BLaER1 treated with 17β-estradiol and CSF1 and Interleukin-3, amounts not matched to agents 10 nM and 100 nM (cell line): ENCODE data around the gene RIOK1.

Experiments
- H3K27ac ChIP-seq, 11 experiments: shearing (Covaris generic); formaldehyde crosslinking; 2 replicates each; pipeline ENCODE4 v1.8.1; 2022
- H3K27me3 ChIP-seq, 11 experiments: shearing (Covaris generic); formaldehyde crosslinking; 2 replicates each; pipeline ENCODE4 v1.8.1; 2022
- H3K36me3 ChIP-seq, 11 experiments: shearing (Covaris generic); formaldehyde crosslinking; 2 replicates each; pipeline ENCODE4 v1.8.1; 2022
- H3K4me1 ChIP-seq, 10 experiments: shearing (Covaris generic); formaldehyde crosslinking; 2 replicates each; pipeline ENCODE4 v1.8.1; 2022
- H3K4me2 ChIP-seq, 11 experiments: shearing (Covaris generic); formaldehyde crosslinking; 2 replicates each; pipeline ENCODE4 v1.8.1; 2022
- H3K4me3 ChIP-seq, 10 experiments: shearing (Covaris generic); formaldehyde crosslinking; 2 replicates each; pipeline ENCODE4 v1.8.1; 2022
- H3K9ac ChIP-seq, 11 experiments: shearing (Covaris generic); formaldehyde crosslinking; 2 replicates each; pipeline ENCODE4 v1.8.1; 2022
- H3K9me3 ChIP-seq, 11 experiments: shearing (Covaris generic); formaldehyde crosslinking; replicated peaks in 1 of 11; 2 replicates each; pipeline ENCODE4 v1.8.1; 2022
- H4K20me1 ChIP-seq, 11 experiments: shearing (Covaris generic); formaldehyde crosslinking; 2 replicates each; pipeline ENCODE4 v1.8.1; 2022
- Cebpa-rat ChIP-seq, 11 experiments: shearing (Covaris generic); IDR thresholded peaks; 2 replicates each; pipeline ENCODE4 v1.8.1; 2022

The RIOK1 gene

DNA sequence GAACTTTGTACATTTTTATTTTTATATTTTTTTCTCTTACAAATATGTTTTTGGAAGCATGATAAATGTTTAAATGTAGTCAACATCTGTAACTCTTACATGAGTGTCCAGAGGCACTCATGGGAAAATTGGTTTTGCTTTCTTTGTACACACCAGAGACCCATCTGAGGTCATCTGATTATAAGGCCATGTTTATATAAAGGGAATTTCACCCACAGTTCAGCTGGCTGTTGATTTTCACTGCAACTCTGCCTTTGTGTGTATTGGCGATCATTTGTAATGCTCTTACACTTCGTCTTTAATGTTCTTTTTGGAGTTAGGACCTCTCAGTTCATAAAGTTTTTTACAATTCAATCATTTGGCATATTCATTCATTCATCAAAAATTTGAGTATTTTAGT, 28.1 kb downstream of the RIOK1 start:
- TF ChIP-seq Cebpa-rat (IDR thresholded peaks at IDR 0.05): no peak
- Histone ChIP-seq H3K4me3 (no peak overlapping the region), H3K27ac (no peak overlapping the region), H3K4me1 (peaks cover 0 to 5% (median 0%) of the 10 kb centered on the region in 10 experiments; a peak in 1 of 20 replicates), H4K20me1 (peaks cover 0 to 6% (median 0%) of the 10 kb centered on the region in 11 experiments; a peak in 1 of 22 replicates), H3K9ac (no peak overlapping the region), H3K9me3 (no peaks in the 10 kb centered on the region), H3K4me2 (no peak overlapping the region), H3K36me3 (peaks cover 59 to 89% (median 79%) of the 10 kb centered on the region in 11 experiments), H3K27me3 (no peaks in the 10 kb centered on the region)

GRCh38 chr6:7418238-7418905, 28.8 kb downstream of the RIOK1 start:
- no peak overlapping the region for H3K4me3 ChIP-seq
- H3K36me3 ChIP-seq: peaks cover 54 to 82% (median 72%) of the 10 kb centered on the region in 11 experiments
- H4K20me1 ChIP-seq: peaks cover 0 to 6% (median 0%) of the 10 kb centered on the region in 11 experiments; a peak in 1 of 22 replicates
- H3K9ac ChIP-seq: no peak overlapping the region
- H3K4me2 ChIP-seq: no peak overlapping the region
- no peak overlapping the region for H3K27ac ChIP-seq
- no peaks in the 10 kb centered on the region for H3K27me3 ChIP-seq
- peaks cover 0 to 5% (median 0%) of the 10 kb centered on the region in 10 experiments; a peak in 2 of 20 replicates for H3K4me1 ChIP-seq
- TF ChIP-seq Cebpa-rat (IDR thresholded peaks at IDR 0.05): no peak
- no peaks in the 10 kb centered on the region for H3K9me3 ChIP-seq

GRCh38 chr6:7419065-7419464, 29.5 kb downstream of the RIOK1 start:
- H3K4me2 ChIP-seq: no peak overlapping the region
- H3K4me1 ChIP-seq: peaks cover 0 to 12% (median 3%) of the 10 kb centered on the region in 10 experiments; a peak in 11 of 20 replicates
- no peak overlapping the region for H3K27ac ChIP-seq
- peaks cover 0 to 6% (median 0%) of the 10 kb centered on the region in 11 experiments; a peak in 1 of 22 replicates for H4K20me1 ChIP-seq
- peaks cover 49 to 75% (median 65%) of the 10 kb centered on the region in 11 experiments for H3K36me3 ChIP-seq
- H3K9ac ChIP-seq: no peak overlapping the region
- TF ChIP-seq Cebpa-rat (IDR thresholded peaks at IDR 0.05): no peak
- H3K9me3 ChIP-seq: no peaks in the 10 kb centered on the region
- no peak overlapping the region for H3K4me3 ChIP-seq
- H3K27me3 ChIP-seq: no peaks in the 10 kb centered on the region

GRCh38 chr6:7421066-7421465, 31.5 kb downstream of the RIOK1 start:
- Histone ChIP-seq H4K20me1 (peaks cover 0 to 6% (median 0%) of the 10 kb centered on the region in 11 experiments; a peak in 1 of 22 replicates), H3K9me3 (peaks cover 6 to 11% (median 8%) of the 10 kb centered on the region in 11 experiments; a peak in 16 of 22 replicates), H3K4me1 (peaks cover 0 to 13% (median 6%) of the 10 kb centered on the region in 10 experiments; a peak in 11 of 20 replicates), H3K4me2 (no peak overlapping the region), H3K4me3 (no peak overlapping the region), H3K36me3 (peaks cover 29 to 55% (median 45%) of the 10 kb centered on the region in 11 experiments), H3K27ac (no peak overlapping the region), H3K27me3 (no peaks in the 10 kb centered on the region), H3K9ac (no peak overlapping the region)
- TF ChIP-seq Cebpa-rat (IDR thresholded peaks at IDR 0.05): no peak

GRCh38 chr6:7424058-7424457, 34.5 kb downstream of the RIOK1 start:
- TF ChIP-seq Cebpa-rat (IDR thresholded peaks at IDR 0.05): peak in 2 of 11 experiments; percentile 19 to 48; a peak in 1 of 22 replicates
- Histone ChIP-seq H3K4me3 (no peak overlapping the region), H4K20me1 (peaks cover 0 to 6% (median 0%) of the 10 kb centered on the region in 11 experiments; a peak in 1 of 22 replicates), H3K9me3 (peaks cover 6 to 16% (median 8%) of the 10 kb centered on the region in 11 experiments; a peak in 16 of 22 replicates), H3K36me3 (peaks cover 3 to 25% (median 16%) of the 10 kb centered on the region in 11 experiments; a peak in 16 of 22 replicates), H3K27ac (no peak overlapping the region), H3K27me3 (no peaks in the 10 kb centered on the region), H3K4me1 (peaks cover 0 to 13% (median 6%) of the 10 kb centered on the region in 10 experiments; a peak in 11 of 20 replicates), H3K9ac (no peak overlapping the region), H3K4me2 (peak overlapping the region in 8 of 11 experiments; percentile 12 to 69 (median 42); a peak in 13 of 22 replicates)

DNA sequence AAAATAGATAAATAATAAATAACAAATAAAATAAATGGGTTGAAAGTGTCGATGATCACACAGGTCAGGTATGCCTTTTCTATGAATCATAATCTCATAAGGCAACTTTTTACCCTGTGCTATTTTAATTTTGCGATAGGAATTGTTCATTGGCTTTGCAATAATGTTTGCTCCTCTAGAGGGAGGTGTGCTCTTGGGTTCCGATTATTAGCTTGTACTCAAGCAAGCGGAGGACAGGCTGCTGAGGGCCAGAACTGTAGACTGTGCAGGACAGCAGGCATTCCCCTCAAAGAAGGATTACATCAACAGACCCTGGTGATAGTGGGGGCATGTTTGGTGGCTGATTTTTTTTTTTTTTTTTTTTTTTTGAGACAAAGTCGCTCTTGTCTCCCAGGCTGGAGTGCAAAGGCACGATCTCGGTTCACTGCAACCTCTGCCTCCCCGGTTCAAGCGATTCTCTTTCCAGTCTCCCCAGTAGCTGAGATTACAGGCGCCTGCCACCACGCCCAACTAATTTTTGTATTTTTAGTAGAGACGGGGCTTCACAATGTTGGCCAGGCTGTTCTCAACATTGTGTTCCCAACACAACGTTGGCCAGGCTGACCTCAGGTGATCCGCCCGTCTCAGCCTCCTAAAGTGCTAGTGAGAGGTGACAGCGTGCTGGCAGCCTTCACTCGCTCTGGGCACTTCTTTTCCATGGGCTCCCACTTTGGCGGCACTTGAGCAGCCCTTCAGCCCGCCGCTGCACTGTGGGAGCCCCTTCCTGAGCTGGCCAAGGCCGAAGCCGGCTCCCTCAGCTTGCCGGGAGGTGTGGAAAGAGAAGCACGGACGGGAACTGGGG, 35.6 kb downstream of the RIOK1 start:
- Histone ChIP-seq H3K4me3 (no peak overlapping the region), H3K9ac (no peak overlapping the region), H3K36me3 (peaks cover 0 to 14% (median 6%) of the 10 kb centered on the region in 11 experiments; a peak in 11 of 22 replicates), H3K9me3 (peaks cover 6 to 16% (median 8%) of the 10 kb centered on the region in 11 experiments; a peak in 16 of 22 replicates), H3K4me1 (peaks cover 0 to 13% (median 6%) of the 10 kb centered on the region in 10 experiments; a peak in 11 of 20 replicates), H3K27me3 (no peaks in the 10 kb centered on the region), H3K4me2 (no peak overlapping the region), H4K20me1 (peaks cover 0 to under 1% (median 0%) of the 10 kb centered on the region in 11 experiments; a peak in 1 of 22 replicates), H3K27ac (no peak overlapping the region)
- TF ChIP-seq Cebpa-rat (IDR thresholded peaks at IDR 0.05): no peak

DNA sequence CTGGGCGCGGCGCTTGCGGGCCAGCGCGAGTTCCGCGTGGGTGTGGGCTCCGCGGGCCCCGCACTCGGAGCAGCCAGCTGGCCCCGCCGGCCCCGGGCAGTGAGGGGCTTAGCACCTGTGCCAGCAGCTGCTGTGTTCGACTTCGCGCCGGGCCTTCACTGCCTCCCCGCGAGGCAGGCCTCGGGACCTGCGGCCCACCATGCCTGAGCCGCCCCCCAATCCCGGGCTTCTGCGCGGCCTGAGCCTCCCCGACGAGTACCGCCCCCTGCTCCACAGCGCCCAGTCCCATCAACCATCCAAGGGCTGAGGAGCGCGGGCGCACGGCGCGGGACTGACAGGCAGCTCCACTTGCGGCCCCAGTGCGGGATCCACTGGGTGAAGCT, 36.2 kb downstream of the RIOK1 start:
- TF ChIP-seq Cebpa-rat (IDR thresholded peaks at IDR 0.05): no peak
- Histone ChIP-seq H3K4me2 (no peak overlapping the region), H3K36me3 (peaks cover 0 to 8% (median under 1%) of the 10 kb centered on the region in 11 experiments; a peak in 6 of 22 replicates), H3K4me3 (no peak overlapping the region), H3K9me3 (peaks cover 6 to 16% (median 8%) of the 10 kb centered on the region in 11 experiments; a peak in 16 of 22 replicates), H3K9ac (no peak overlapping the region), H3K27ac (no peak overlapping the region), H4K20me1 (no peaks in the 10 kb centered on the region), H3K4me1 (peaks cover 0 to 13% (median 6%) of the 10 kb centered on the region in 10 experiments; a peak in 13 of 20 replicates), H3K27me3 (no peaks in the 10 kb centered on the region)

- Histone ChIP-seq H3K36me3 (no peaks in the 10 kb centered on the region), H3K4me2 (no peak overlapping the region)
- TF ChIP-seq Cebpa-rat (IDR thresholded peaks at IDR 0.05): no peak
Measured at GRCh38 chr6:7426447-7427169, 37.0 kb downstream of the RIOK1 start.

More at GRCh38 chr6:7426447-7427169, 37.0 kb downstream of the RIOK1 start:
- Histone ChIP-seq H3K27ac (no peak overlapping the region), H4K20me1 (no peaks in the 10 kb centered on the region), H3K27me3 (no peaks in the 10 kb centered on the region), H3K4me1 (peaks cover 0 to 21% (median 10%) of the 10 kb centered on the region in 10 experiments; a peak in 15 of 20 replicates), H3K9ac (no peak overlapping the region), H3K4me3 (no peak overlapping the region), H3K9me3 (peaks cover 6 to 16% (median 8%) of the 10 kb centered on the region in 11 experiments; a peak in 16 of 22 replicates)
